Motor neuron (in vitro differentiated cells): Measurements from ENCODE around the gene ARHGEF37. TPM values are rescaled to one million over a fixed set of nuclear protein-coding genes. Genes with fewer than 3 reads are reported as not detected.

Experiments
- ATAC-seq, 8 experiments: fragments of 200-7000 bp; cut with Tn5 transposase; replicated peaks in 6 of 8; 2 replicates each; pipeline ENCODE4 v1.8.0; 2021; ENCODE audit warnings: mild to moderate bottlenecking in 8 of 8, moderate library complexity in 8 of 8
- H3K27ac ChIP-seq, 2 donors: fragments of 250-450 bp; sonication (Bioruptor Pico); 2 replicates each; pipeline ENCODE4 v1.9.0; 2021; ENCODE audit warnings: antibody characterized with exemption in 2 of 2, mild to moderate bottlenecking in 2 of 2, moderate library complexity in 1 of 2
- H3K4me1 ChIP-seq, 2 donors: fragments of 250-450 bp; sonication (Bioruptor Pico); replicated peaks in 1 of 2; 2 replicates each; pipeline ENCODE4 v1.6.1; 2021; ENCODE audit warnings: antibody characterized with exemption in 2 of 2, mild to moderate bottlenecking in 2 of 2, moderate library complexity in 1 of 2
- H3K4me3 ChIP-seq, 5 donors: fragments of 250-450 bp; sonication (Bioruptor Pico); 2 replicates each; pipeline ENCODE4 v1.9.0; 2021; ENCODE audit warnings: antibody characterized with exemption in 5 of 5, mild to moderate bottlenecking in 5 of 5, moderate library complexity in 4 of 5
- WGBS, 10 experiments: fragments of 450-650 bp; shearing (Covaris generic); methylation state at CpG; one replicate each; pipeline ENCODE4 v1.0.0; 2022; 5-methylcytosine and 5-hydroxymethylcytosine counted together
- in situ Hi-C, 9 experiments: fragments of 400-800 bp; cut with MboI; loops; one replicate each; pipeline ENCODE4 v1.15.0; 2021; ENCODE audit warnings: low sequenced_read_pairs in 9 of 9, low pct_unique_long_range_greater_than_20kb in 2 of 9; ENCODE audit not compliant: unreplicated experiment in 9 of 9
- total RNA-seq, 8 experiments: library from RNA; unstranded; fragments of 300-600 nt; gene quantifications; 2 replicates each; pipeline versions ENCODE4 v1.2.3 to v1.2.4, GENCODE V29; 2022

ARHGEF37 gene
- total RNA-seq, 8 experiments from 2014 or later: 0.42 to 11.5 (median 1.4) TPM

GRCh38 chr5:149682532-149683075, 101.3 kb downstream of the ARHGEF37 start:
- H3K4me3 ChIP-seq: no peak overlapping the region
- in situ Hi-C loops: no loop called here

GRCh38 chr5:149683964-149684363, 102.7 kb downstream of the ARHGEF37 start:
- ATAC-seq: peak in 2 of 8 experiments; percentile 50 to 57
- Histone ChIP-seq H3K4me3 (no peak overlapping the region), H3K4me1 (no peaks in the 10 kb centered on the region), H3K27ac (no peak overlapping the region)
- in situ Hi-C loops: no loop called here
- 0 to 74% (median 55%) methylated on average over 2 to 6 of the region's 6 CpGs; no CpG with 5 or more reads in 5 of the 10 experiments for WGBS, 10 experiments

More at GRCh38 chr5:149682532-149683075, 101.3 kb downstream of the ARHGEF37 start:
- WGBS, 10 experiments: 18 to 90% (median 43%) methylated on average over 2 to 9 of the region's 9 CpGs; no CpG with 5 or more reads in 1 of the 10 experiments
- no peak for ATAC-seq
- Histone ChIP-seq H3K4me1 (no peaks in the 10 kb centered on the region), H3K27ac (no peak overlapping the region)

- ATAC-seq: peak in 1 of 8 experiments; percentile 18
- no peak overlapping the region for H3K4me3 ChIP-seq
- no peak overlapping the region for H3K27ac ChIP-seq
- WGBS, 10 experiments: 29 to 90% (median 56%) methylated on average over 2 to 4 of the region's 4 CpGs
- in situ Hi-C loops: no loop called here
- H3K4me1 ChIP-seq: no peaks in the 10 kb centered on the region
These were observed 103.1 kb downstream of the ARHGEF37 start for GRCh38 chr5:149684371-149684770.

Other genes with a start within 250 kb of the ARHGEF37 start
- 10 to 100 TPM in 7 of 8 experiments, 1 to 10 TPM in 1; 9.7 to 33.1 (median 24.0) TPM for gene GRPEL2, start 236.0 kb upstream of the ARHGEF37 start, total RNA-seq
- 10 to 100 TPM in 7 of 8 experiments, 1 to 10 TPM in 1; 8.8 to 20.0 (median 15.6) TPM for gene PCYOX1L, start 223.5 kb upstream of the ARHGEF37 start, total RNA-seq
- 1 to 10 TPM in 1 of 8 experiments, under 1 TPM in 1, not detected in 6; 0.33 to 1.1 TPM for gene IL17B, start 202.2 kb upstream of the ARHGEF37 start, total RNA-seq
- 100 to 1,000 TPM; 196 to 391 (median 279) TPM for gene CSNK1A1, start 30.1 kb upstream of the ARHGEF37 start, total RNA-seq
- gene PPARGC1B, start 148.8 kb downstream of the ARHGEF37 start, total RNA-seq: 1 to 10 TPM in 7 of 8 experiments, under 1 TPM in 1; 0.58 to 6.4 (median 2.1) TPM